IMR-90 (cell line): ENCODE data around the gene OR4Q2. TPM values are rescaled to one million over a fixed set of nuclear protein-coding genes. Genes with fewer than 3 reads are reported as not detected.

ENCODE experiments used
- ATAC-seq: fragments of 200-7000 bp; cut with Tn5 transposase; 2 replicates; pipeline ENCODE4 v1.9.1; 2020; ENCODE audit warnings: low read depth, mild to moderate bottlenecking, moderate library complexity
- BruUV-seq: library from RNA; stranded (reverse); fragments of 400-500 nt; replicated peaks from 2 replicates; lab custom pipeline; 2021; lab: Mats Ljungman, UMichigan
- CTCF ChIA-PET: fragments of 300-600 bp; formaldehyde crosslinking; extraction: SDS; loops from one replicate; lab custom pipeline; 2021; ENCODE audit warnings: antibody characterized with exemption; lab: Yijun Ruan, JAX
- POLR2A ChIA-PET: fragments of 300-600 bp; sonication (Branson Sonifier 250); formaldehyde crosslinking; loops from one replicate; lab custom pipeline; 2022; ENCODE audit warnings: antibody characterized with exemption; ENCODE audit not compliant: unreplicated experiment; lab: Charles Lee
- DNase-seq: peaks from one replicate; pipeline ENCODE4 v3.0.0; 2013
- H2AFZ ChIP-seq: replicated peaks from 2 replicates; pipeline ENCODE3; 2013; ENCODE audit warnings: low read length, mild to moderate bottlenecking; ENCODE audit not compliant: poor library complexity
- H2AK5ac ChIP-seq: 2 replicates; pipeline ENCODE4 v1.6.1; 2013; ENCODE audit warnings: low read depth, low read length, inconsistent platforms
- H2AK9ac ChIP-seq: replicated peaks from 2 replicates; pipeline ENCODE3; 2013; ENCODE audit warnings: mild to moderate bottlenecking, low read depth, low read length, moderate library complexity; ENCODE audit not compliant: poor library complexity
- H2BK120ac ChIP-seq: 2 replicates; pipeline ENCODE4 v1.6.1; 2013; ENCODE audit warnings: low read depth, low read length, inconsistent platforms
- H2BK15ac ChIP-seq: 3 replicates; pipeline ENCODE4 v1.6.1; 2013; ENCODE audit warnings: low read depth, low read length, inconsistent platforms
- H2BK20ac ChIP-seq: 2 replicates; pipeline ENCODE4 v1.6.1; 2013; ENCODE audit warnings: low read depth, mild to moderate bottlenecking, inconsistent platforms, low read length, moderate library complexity
- H2BK5ac ChIP-seq: 2 replicates; pipeline ENCODE4 v1.6.1; 2013; ENCODE audit warnings: mild to moderate bottlenecking, low read depth, low read length, inconsistent platforms; ENCODE audit not compliant: poor library complexity, severe bottlenecking
- H3K14ac ChIP-seq: replicated peaks from 2 replicates; pipeline ENCODE4 v1.6.1; 2013; ENCODE audit warnings: low read depth, low read length, inconsistent platforms
- H3K18ac ChIP-seq: 2 replicates; pipeline ENCODE4 v1.6.1; 2013; ENCODE audit warnings: low read depth, low read length, control low read depth
- H3K23ac ChIP-seq: 2 replicates; pipeline ENCODE4 v1.6.1; 2013; ENCODE audit warnings: low read depth, low read length, inconsistent platforms
- H3K27ac ChIP-seq: 2 replicates; pipeline ENCODE4 v1.5.1; 2013; ENCODE audit warnings: mild to moderate bottlenecking, control low read depth, low read length; ENCODE audit not compliant: insufficient read depth
- H3K27me3 ChIP-seq: 2 replicates; pipeline ENCODE4 v1.6.1; 2013; ENCODE audit warnings: low read length; ENCODE audit not compliant: control insufficient read depth, insufficient read depth
- H3K36me3 ChIP-seq: 2 replicates; pipeline ENCODE4 v1.6.1; 2013; ENCODE audit warnings: low read length, mixed read lengths; ENCODE audit not compliant: control insufficient read depth, insufficient read depth
- H3K4ac ChIP-seq: 2 replicates; pipeline ENCODE4 v1.6.1; 2013; ENCODE audit warnings: low read depth, low read length, inconsistent platforms
- H3K4me1 ChIP-seq: 2 replicates; pipeline ENCODE4 v1.6.1; 2013; ENCODE audit warnings: low read length, mixed read lengths; ENCODE audit not compliant: control insufficient read depth, insufficient read depth
- H3K4me2 ChIP-seq: 2 replicates; pipeline ENCODE4 v1.6.1; 2013; ENCODE audit warnings: low read depth, mild to moderate bottlenecking, control low read depth, low read length, moderate library complexity
- H3K4me3 ChIP-seq: 2 replicates; pipeline ENCODE4 v1.5.1; 2013; ENCODE audit warnings: low read depth, mild to moderate bottlenecking, control low read depth, low read length, moderate library complexity; ENCODE audit not compliant: insufficient read depth
- H3K56ac ChIP-seq: 2 replicates; pipeline ENCODE4 v1.6.1; 2013; ENCODE audit warnings: low read length, inconsistent platforms; ENCODE audit not compliant: insufficient read depth; ENCODE audit errors: extremely low read depth
- H3K79me1 ChIP-seq, 2 experiments: 2 replicates each; pipeline ENCODE4 v1.6.1; 2013; ENCODE audit warnings: low read length in 2 of 2, inconsistent platforms in 1 of 2, low read depth in 1 of 2
- H3K9ac ChIP-seq: 2 replicates; pipeline ENCODE4 v1.6.1; 2013; ENCODE audit warnings: low read depth, low read length, control low read depth
- H3K9me1 ChIP-seq: 2 replicates; pipeline ENCODE4 v1.6.1; 2013; ENCODE audit warnings: low read length, inconsistent platforms; ENCODE audit not compliant: insufficient read depth
- H3K9me3 ChIP-seq: 2 replicates; pipeline ENCODE4 v1.6.1; 2013; ENCODE audit warnings: low read length; ENCODE audit not compliant: control insufficient read depth, insufficient read depth
- H4K20me1 ChIP-seq: 2 replicates; pipeline ENCODE4 v1.6.1; 2013; ENCODE audit warnings: low read length, inconsistent platforms; ENCODE audit not compliant: insufficient read depth
- H4K5ac ChIP-seq: 2 replicates; pipeline ENCODE4 v1.6.1; 2013; ENCODE audit warnings: mild to moderate bottlenecking, low read depth, low read length, control low read depth
- H4K8ac ChIP-seq, 2 experiments: 2 replicates each; pipeline ENCODE4 v1.6.1; 2013; ENCODE audit warnings: low read depth in 2 of 2, low read length in 2 of 2, control low read depth in 1 of 2, inconsistent platforms in 1 of 2
- H4K91ac ChIP-seq: 2 replicates; pipeline ENCODE4 v1.6.1; 2013; ENCODE audit warnings: low read depth, low read length, inconsistent platforms; ENCODE audit not compliant: insufficient read depth
- BHLHE40 ChIP-seq: fragments of 150-350 bp; IDR thresholded peaks from 2 replicates; pipeline ENCODE4 v1.6.1; 2016; ENCODE audit warnings: mild to moderate bottlenecking, low read depth, low read length
- CHD1 ChIP-seq: IDR thresholded peaks from 2 replicates; pipeline ENCODE4 v1.6.1; 2012; ENCODE audit warnings: low read depth, low read length, improper control_type of control experiment
- CTCF ChIP-seq: conservative IDR thresholded peaks from 2 replicates; pipeline ENCODE4 v1.5.1; 2012; ENCODE audit warnings: mild to moderate bottlenecking, low read depth, low read length, improper control_type of control experiment
- ELK1 ChIP-seq: fragments of 150-350 bp; IDR thresholded peaks from 2 replicates; pipeline ENCODE4 v1.6.1; 2016; ENCODE audit warnings: low read depth, mild to moderate bottlenecking, low read length, moderate library complexity, borderline replicate concordance
- FOS ChIP-seq: fragments of 150-350 bp; IDR thresholded peaks from 2 replicates; pipeline ENCODE4 v1.6.1; 2016; ENCODE audit warnings: low read depth, low read length
- MAFK ChIP-seq: IDR thresholded peaks from 2 replicates; pipeline ENCODE4 v1.6.1; 2012; ENCODE audit warnings: low read depth, low read length, improper control_type of control experiment
- MAZ ChIP-seq: IDR thresholded peaks from 2 replicates; pipeline ENCODE4 v1.6.1; 2012; ENCODE audit warnings: low read depth, mild to moderate bottlenecking, low read length, improper control_type of control experiment, moderate library complexity, borderline replicate concordance
- MXI1 ChIP-seq: IDR thresholded peaks from 2 replicates; pipeline ENCODE4 v1.6.1; 2012; ENCODE audit warnings: low read depth, mild to moderate bottlenecking, low read length, moderate library complexity, borderline replicate concordance
- NFE2L2 ChIP-seq: fragments of 150-350 bp; IDR thresholded peaks from 2 replicates; pipeline ENCODE4 v1.6.1; 2016; ENCODE audit warnings: low read depth, mild to moderate bottlenecking, low read length
- RAD21 ChIP-seq: IDR thresholded peaks from 2 replicates; pipeline ENCODE4 v1.6.1; 2012; ENCODE audit warnings: low read length, improper control_type of control experiment
- RCOR1 ChIP-seq: IDR thresholded peaks from 2 replicates; pipeline ENCODE4 v1.6.1; 2012; ENCODE audit warnings: mild to moderate bottlenecking, low read length, improper control_type of control experiment; ENCODE audit not compliant: insufficient replicate concordance
- RFX5 ChIP-seq: IDR thresholded peaks from 2 replicates; pipeline ENCODE4 v1.8.0; 2012; ENCODE audit warnings: low read depth, mild to moderate bottlenecking, low read length, moderate library complexity
- USF2 ChIP-seq: fragments of 150-350 bp; IDR thresholded peaks from 2 replicates; pipeline ENCODE4 v1.6.1; 2017; ENCODE audit warnings: mild to moderate bottlenecking, antibody characterized with exemption, low read length, low read depth
- WGBS, 2 experiments: methylation state at CpG; one replicate each; pipeline versions ENCODE4 v1.1.5 to v1.1.7; 2013; ENCODE audit warnings: missing lambda C conversion rate in 2 of 2; ENCODE audit not compliant: insufficient read length in 1 of 2; ENCODE audit errors: extremely low coverage in 2 of 2; 5-methylcytosine and 5-hydroxymethylcytosine counted together
- dilution Hi-C: fragments of 300-500 bp; cut with HindIII; formaldehyde crosslinking; loops from one replicate; pipeline ENCODE4 v1.14.3; 2018; ENCODE audit warnings: low sequenced_read_pairs; ENCODE audit not compliant: unreplicated experiment
- in situ Hi-C: fragments of 300-500 bp; cut with MboI; formaldehyde crosslinking; loops from 3 replicates; pipeline ENCODE4 v1.14.3; 2019; ENCODE audit warnings: low sequenced_read_pairs, inconsistent platforms, mixed read lengths
- intact Hi-C: fragments of 100-400 bp; cut with micrococcal nuclease; formaldehyde crosslinking; loops from 2 replicates; pipeline ENCODE4 v1.10.0; 2022
- polyA plus RNA-seq, 3 experiments: library from polyadenylated mRNA; depleted of rRNA; stranded (reverse); fragments of >200 nt; gene quantifications; 2 replicates each; pipeline ENCODE4 v1.2.3, GENCODE V29; 2012; ENCODE audit warnings: low replicate concordance in 1 of 3
- total RNA-seq: library from RNA; depleted of rRNA; stranded (reverse); fragments of >200 nt; gene quantifications from 2 replicates; pipeline ENCODE4 v1.2.3, GENCODE V29; 2012

The OR4Q2 gene
- total and polyA plus RNA-seq, 2 of the 4 experiments (the other 2 are of a cell fraction) = not detected

GRCh38 chr14:20002319-20002718 is 356 bp downstream of the OR4Q2 start:
- Histone ChIP-seq H3K18ac (no peak overlapping the region), H3K4me1 (no peaks in the 10 kb centered on the region), H2BK20ac (no peak overlapping the region), H2BK15ac (no peak overlapping the region), H2BK5ac (no peak overlapping the region), H2AFZ (no peak overlapping the region), H3K79me1 (no peaks in the 10 kb centered on the region), H2BK120ac (no peak overlapping the region), H3K9me1 (no peaks in the 10 kb centered on the region), H4K8ac (no peak overlapping the region), H3K4ac (no peak overlapping the region), H4K20me1 (no peaks in the 10 kb centered on the region), H3K56ac (no peak overlapping the region), H3K9ac (no peak overlapping the region), H2AK9ac (no peak overlapping the region), H3K27ac (no peak overlapping the region), H4K91ac (no peak overlapping the region), H3K4me3 (no peak overlapping the region), H3K27me3 (no peaks in the 10 kb centered on the region), H3K9me3 (peaks cover 7% of the 10 kb centered on the region; the same call in 1 of the 2 replicates), H2AK5ac (no peak overlapping the region), H3K4me2 (no peak overlapping the region), H3K36me3 (no peaks in the 10 kb centered on the region), H4K5ac (no peak overlapping the region), H3K23ac (no peak overlapping the region), H3K14ac (no peak overlapping the region)
- POLR2A ChIA-PET = no interaction called here
- TF ChIP-seq CHD1 = no peak
- TF ChIP-seq RFX5 = no peak
- TF ChIP-seq FOS = no peak
- no peak for TF ChIP-seq NFE2L2
- no peak for TF ChIP-seq USF2
- TF ChIP-seq MAFK = no peak
- TF ChIP-seq BHLHE40 = no peak
- no peak for TF ChIP-seq CTCF
- no peak for TF ChIP-seq RAD21
- no peak for TF ChIP-seq ELK1
- no peak for TF ChIP-seq MXI1
- TF ChIP-seq RCOR1 = no peak
- no peak for TF ChIP-seq MAZ
- in situ Hi-C loops (no loop called here), intact Hi-C loops (no loop called here), dilution Hi-C loops (no loop called here)
- CTCF ChIA-PET = no interaction called here
- ATAC-seq (no peak), DNase-seq (no peak)
- BruUV-seq = no TSS peak
- no CpG with 5 or more reads among the region's 7 CpGs for WGBS, 2 experiments
